ENCODE results near the gene SLC1A2. TPM values are rescaled to one million over a fixed set of nuclear protein-coding genes. Genes with fewer than 3 reads are reported as not detected.

SLC1A2 gene
- total RNA-seq, 1 donor from 2014 or later, result 3.8 TPM

Other genes starting within 250 kb of the SLC1A2 start
- gene PAMR1, start 106.1 kb upstream of the SLC1A2 start, total RNA-seq, result 14.5 TPM
- gene FJX1, start 198.9 kb upstream of the SLC1A2 start, total RNA-seq, result 0.54 TPM
- 39.9 TPM for gene TRIM44, start 243.2 kb upstream of the SLC1A2 start, total RNA-seq